HEK293T (cell line): ENCODE data around the gene GLDN.

Experiments used
- CTCF ChIA-PET: fragments of 350-600 bp; formaldehyde crosslinking; extraction: SDS; loops from one replicate; lab custom pipeline; 2021; ENCODE audit warnings: antibody characterized with exemption, inconsistent platforms; lab: Yijun Ruan, JAX
- POLR2A ChIA-PET: fragments of 350-600 bp; formaldehyde crosslinking; extraction: SDS; loops from one replicate; lab custom pipeline; 2020; ENCODE audit warnings: antibody characterized with exemption, inconsistent platforms; lab: Yijun Ruan, JAX
- DNase-seq: peaks from one replicate; pipeline ENCODE4 v3.0.0; 2012; ENCODE audit warnings: mixed read lengths; ENCODE audit errors: extremely low spot score
- ARNT ChIP-seq: fragments of 450-650 bp; IDR thresholded peaks from 2 replicates; pipeline ENCODE4 v1.6.1; 2017; ENCODE audit warnings: mild to moderate bottlenecking
- BHLHE40 ChIP-seq: fragments of 450-650 bp; IDR thresholded peaks from 2 replicates; pipeline ENCODE4 v1.6.1; 2016; ENCODE audit warnings: mild to moderate bottlenecking, moderate library complexity, borderline replicate concordance
- CTBP1 ChIP-seq: fragments of 450-650 bp; IDR thresholded peaks from 2 replicates; pipeline ENCODE4 v1.6.1; 2016; ENCODE audit warnings: borderline replicate concordance
- ELF4 ChIP-seq: fragments of 450-650 bp; IDR thresholded peaks from 2 replicates; pipeline ENCODE4 v1.6.1; 2017; ENCODE audit warnings: antibody characterized with exemption
- FOXA1 ChIP-seq: fragments of 450-650 bp; IDR thresholded peaks from 2 replicates; pipeline ENCODE4 v1.6.1; 2016; ENCODE audit warnings: mild to moderate bottlenecking
- FOXK2 ChIP-seq: fragments of 450-650 bp; IDR thresholded peaks from 2 replicates; pipeline ENCODE4 v1.6.1; 2016; ENCODE audit warnings: mild to moderate bottlenecking
- FOXM1 ChIP-seq: fragments of 450-650 bp; IDR thresholded peaks from 2 replicates; pipeline ENCODE4 v1.6.1; 2017; ENCODE audit warnings: mild to moderate bottlenecking, borderline replicate concordance
- HDGF ChIP-seq: fragments of 450-650 bp; IDR thresholded peaks from 2 replicates; pipeline ENCODE4 v1.6.1; 2017; ENCODE audit warnings: antibody characterized with exemption, borderline replicate concordance
- L3MBTL2 ChIP-seq: fragments of 450-650 bp; conservative IDR thresholded peaks from 2 replicates; pipeline ENCODE4 v1.6.1; 2016; ENCODE audit warnings: mild to moderate bottlenecking
- LEF1 ChIP-seq: fragments of 450-650 bp; IDR thresholded peaks from 2 replicates; pipeline ENCODE4 v1.6.1; 2017; ENCODE audit warnings: mild to moderate bottlenecking, borderline replicate concordance
- NFRKB ChIP-seq: fragments of 450-650 bp; IDR thresholded peaks from 2 replicates; pipeline ENCODE4 v1.6.1; 2016; ENCODE audit warnings: mild to moderate bottlenecking, moderate library complexity
- SP1 ChIP-seq: fragments of 450-650 bp; IDR thresholded peaks from 2 replicates; pipeline ENCODE4 v1.6.1; 2017
- SUZ12 ChIP-seq: fragments of 450-650 bp; IDR thresholded peaks from 2 replicates; pipeline ENCODE4 v1.6.1; 2016; ENCODE audit warnings: mild to moderate bottlenecking
- TARDBP ChIP-seq: fragments of 450-650 bp; IDR thresholded peaks from 2 replicates; pipeline ENCODE4 v1.6.1; 2016
- ZNF384 ChIP-seq: fragments of 450-650 bp; IDR thresholded peaks from 2 replicates; pipeline ENCODE4 v1.6.1; 2016
- TF ChIP-seq, protein P1 (sequence below): fragments of 450-650 bp; IDR thresholded peaks from 2 replicates; pipeline ENCODE4 v1.6.1; 2016

Gene GLDN

DNA sequence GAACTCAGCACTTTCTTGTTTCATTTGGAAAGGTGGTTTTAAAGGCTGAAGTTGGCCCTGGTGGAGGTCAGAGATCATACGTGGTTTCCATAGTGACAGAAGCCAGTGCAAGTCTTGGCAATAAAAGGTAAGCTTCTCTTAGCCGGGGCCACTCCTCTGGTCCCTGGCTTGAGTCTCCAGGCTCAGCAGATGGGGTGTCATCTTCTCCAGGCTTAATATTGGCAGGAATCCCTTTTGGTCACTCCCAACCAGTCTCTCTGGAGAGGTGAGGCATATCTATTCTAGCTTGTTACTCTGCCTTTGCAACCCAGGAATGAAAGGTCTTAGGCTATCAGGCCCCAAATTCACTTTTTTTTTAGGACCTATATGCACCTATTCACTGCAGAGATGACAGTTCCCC, 7.9 kb upstream of the GLDN start:
- CTCF ChIA-PET = no interaction called here

GRCh38 chr15:51334011-51334451, 7.4 kb upstream of the GLDN start:
- no peak for DNase-seq
- TF ChIP-seq LEF1 (no peak), ZNF384 (no peak), FOXK2 (no peak), CTBP1 (no peak), L3MBTL2 (no peak)
- POLR2A ChIA-PET = no interaction called here
- CTCF ChIA-PET = no interaction called here

More for the DNA sequence above, 7.9 kb upstream of the GLDN start:
- TF ChIP-seq ZNF384 (no peak), FOXM1 (no peak)
- DNase-seq = no peak
- POLR2A ChIA-PET = no interaction called here

DNA sequence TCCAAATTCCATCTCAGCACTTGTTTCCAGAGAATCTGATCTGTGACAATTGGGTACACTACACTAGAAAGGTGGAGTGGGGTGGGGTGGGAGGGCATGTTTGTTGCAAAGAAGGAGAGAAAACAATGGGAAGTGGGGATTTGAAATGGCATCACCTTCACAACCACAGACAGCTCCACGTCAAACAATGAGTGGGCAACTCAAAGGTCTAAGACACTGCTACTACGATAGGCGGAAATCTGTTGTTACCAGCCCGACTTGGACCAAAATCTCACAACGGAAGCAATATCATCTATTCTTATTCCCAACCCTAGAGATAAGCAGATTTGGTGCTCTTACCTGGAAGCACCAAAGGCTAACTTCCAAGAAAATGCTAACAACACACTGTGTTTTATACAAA, 6.4 kb upstream of the GLDN start:
- TF ChIP-seq ZNF384 (no peak), FOXA1 (no peak), ELF4 (no peak), NFRKB (no peak), CTBP1 (no peak), FOXM1 (no peak), HDGF (no peak), BHLHE40 (no peak), LEF1 (no peak)
- POLR2A ChIA-PET = no interaction called here
- no peak for DNase-seq
- CTCF ChIA-PET = no interaction called here

GRCh38 chr15:51335538-51336410, 5.7 kb upstream of the GLDN start:
- POLR2A ChIA-PET = no interaction called here
- DNase-seq = no peak
- CTCF ChIA-PET = no interaction called here
- TF ChIP-seq, protein P1, sequence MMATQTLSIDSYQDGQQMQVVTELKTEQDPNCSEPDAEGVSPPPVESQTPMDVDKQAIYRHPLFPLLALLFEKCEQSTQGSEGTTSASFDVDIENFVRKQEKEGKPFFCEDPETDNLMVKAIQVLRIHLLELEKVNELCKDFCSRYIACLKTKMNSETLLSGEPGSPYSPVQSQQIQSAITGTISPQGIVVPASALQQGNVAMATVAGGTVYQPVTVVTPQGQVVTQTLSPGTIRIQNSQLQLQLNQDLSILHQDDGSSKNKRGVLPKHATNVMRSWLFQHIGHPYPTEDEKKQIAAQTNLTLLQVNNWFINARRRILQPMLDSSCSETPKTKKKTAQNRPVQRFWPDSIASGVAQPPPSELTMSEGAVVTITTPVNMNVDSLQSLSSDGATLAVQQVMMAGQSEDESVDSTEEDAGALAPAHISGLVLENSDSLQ = no peak
- TF ChIP-seq LEF1 = no peak
- TF ChIP-seq ZNF384 = no peak
- TF ChIP-seq HDGF = no peak
- TF ChIP-seq SP1 = no peak
- TF ChIP-seq ELF4 = no peak
- TF ChIP-seq FOXA1 = no peak
- no peak for TF ChIP-seq BHLHE40
- TF ChIP-seq SUZ12 = no peak
- no peak for TF ChIP-seq CTBP1

DNA sequence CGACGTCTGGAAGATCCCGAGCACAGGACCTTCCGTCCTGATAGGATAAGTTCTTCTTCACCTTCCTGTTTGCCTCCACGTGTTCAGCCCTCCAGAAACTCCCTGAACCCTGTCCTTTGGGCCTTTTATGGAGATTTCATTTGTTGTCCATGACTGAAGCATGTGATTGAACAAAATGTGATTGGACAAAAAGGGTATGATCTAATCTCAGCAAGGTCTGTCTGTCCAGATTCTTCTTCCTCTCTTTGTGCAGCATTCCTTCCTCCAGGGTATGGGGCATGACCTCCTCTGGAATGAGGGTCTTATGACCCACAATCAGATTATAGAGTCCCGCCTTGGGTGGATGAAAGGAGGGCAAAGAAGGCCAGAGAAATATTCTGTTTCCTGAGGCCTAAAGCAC, 3.0 kb upstream of the GLDN start, which contains the start of gene CYP19A1:
TSS of gene CYP19A1 (minus strand) at position 101 of the 400 bp plus-strand sequence. CDS start 95,684 bp downstream, outside the sequence.
- TF ChIP-seq FOXK2 = no peak
- no peak for TF ChIP-seq SUZ12
- TF ChIP-seq ELF4 = no peak
- TF ChIP-seq TARDBP = no peak
- TF ChIP-seq BHLHE40 = no peak
- TF ChIP-seq FOXA1 = no peak
- TF ChIP-seq, protein P1 = no peak
- DNase-seq = no peak
- POLR2A ChIA-PET = no interaction called here
- CTCF ChIA-PET = no interaction called here

GRCh38 chr15:51342227-51342999, 958 bp downstream of the GLDN start:
- CTCF ChIA-PET = interaction anchor here (0.9 kb wide), 1 partner anchor 143 kb away, joined by 3 read pairs; no protein-coding TSS in a partner anchor
- POLR2A ChIA-PET = no interaction called here
- TF ChIP-seq CTBP1 (no peak), HDGF (no peak), FOXA1 (no peak), ELF4 (no peak), FOXK2 (no peak), NFRKB (no peak), BHLHE40 (no peak), ZNF384 (no peak), L3MBTL2 (no peak), FOXM1 (no peak), ARNT (no peak), TARDBP (no peak), LEF1 (no peak), SP1 (no peak), SUZ12 (no peak)
- TF ChIP-seq, protein P1 = no peak
- no peak for DNase-seq
